HG02981 (cell line): ENCODE results near the gene ANTXRL.
"Not testable (repeated sequence)": the region's sequence is repeated elsewhere in the genome, so short reads cannot be mapped to it uniquely, and the experiment has no call there.

Experiments used
- ATAC-seq: cut with Tn5 transposase; IDR thresholded peaks from one replicate; pipeline ENCODE4 v1.9.1; 2021; ENCODE audit warnings: mild to moderate bottlenecking, moderate library complexity; ENCODE audit not compliant: unreplicated experiment

The ANTXRL gene

GRCh38 chr10:46254007-46254383 is 32.8 kb upstream of the ANTXRL start:
- no peak for ATAC-seq

DNA sequence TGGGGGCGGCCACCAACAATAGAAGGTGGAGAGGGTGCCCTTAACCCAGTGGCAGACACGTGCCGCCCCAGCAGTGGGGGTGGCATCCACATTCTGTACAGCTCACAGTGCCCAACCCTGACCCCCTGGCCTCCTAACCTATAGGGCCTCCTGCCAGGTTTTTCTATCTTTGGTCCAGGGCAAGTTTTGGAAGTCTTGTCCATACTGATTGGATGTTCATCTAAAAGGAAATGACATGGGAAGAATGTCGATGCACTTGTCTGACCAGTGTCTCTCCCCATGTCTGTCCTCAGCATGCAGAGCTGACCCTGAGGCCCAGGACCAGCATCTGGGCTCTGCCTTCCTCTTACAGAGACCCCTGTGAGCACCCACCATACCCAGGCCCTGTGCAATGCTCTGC is 32.3 kb upstream of the ANTXRL start:
- no peak for ATAC-seq

- ATAC-seq: not testable (repeated sequence)
Measured at GRCh38 chr10:46255210-46255609, 31.6 kb upstream of the ANTXRL start.

DNA sequence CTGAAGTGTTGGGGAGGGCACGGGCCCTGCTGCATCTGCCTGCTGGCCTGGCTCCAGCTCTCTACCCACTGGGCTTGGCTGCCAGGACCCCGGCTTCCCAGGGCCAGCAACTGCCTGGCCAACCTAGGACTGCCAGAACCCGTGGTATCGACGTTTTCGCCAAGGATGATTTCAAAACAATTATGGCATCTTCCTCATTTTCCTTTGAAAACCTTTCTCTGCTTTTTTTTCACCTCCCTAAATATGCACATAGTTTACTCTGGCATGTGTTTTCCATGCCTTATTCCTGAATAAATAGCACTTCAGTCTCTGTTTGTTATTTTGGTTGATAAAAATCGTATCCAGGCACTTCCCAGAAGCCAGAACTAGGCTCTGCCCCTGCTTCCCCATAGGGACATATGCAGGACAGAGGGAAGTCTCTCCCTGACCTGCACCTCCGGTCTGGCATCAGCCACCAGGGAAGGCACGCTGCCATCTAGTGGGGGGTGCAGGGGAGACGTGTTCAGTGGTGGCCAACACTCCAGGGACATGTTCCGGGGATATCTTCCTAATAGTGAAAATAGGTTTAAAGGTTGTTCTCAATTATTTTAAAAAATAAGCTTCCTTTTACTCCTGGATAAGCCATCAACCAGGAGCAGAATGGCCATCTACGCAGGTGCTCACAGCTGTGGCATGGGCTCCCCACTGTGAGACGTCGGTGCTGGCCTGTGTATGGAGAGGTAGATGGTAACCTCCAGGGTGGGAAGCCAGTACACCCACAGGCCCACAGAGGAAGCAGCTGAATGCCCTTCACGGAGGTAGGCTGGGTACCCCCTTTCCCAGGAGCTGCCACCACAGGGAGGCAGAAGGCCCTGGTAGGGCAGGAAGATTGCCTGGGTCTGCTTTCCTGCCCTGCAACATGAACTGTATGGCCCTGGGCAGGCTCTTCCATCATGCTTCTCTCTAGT is 30.7 kb upstream of the ANTXRL start:
- no peak for ATAC-seq

- no peak for ATAC-seq
Measured at GRCh38 chr10:46257099-46257498, 29.7 kb upstream of the ANTXRL start.

GRCh38 chr10:46262906-46263560 is 23.8 kb upstream of the ANTXRL start:
- not testable (repeated sequence) for ATAC-seq

- ATAC-seq: no peak
Measured at GRCh38 chr10:46263831-46264268, 22.9 kb upstream of the ANTXRL start.

DNA sequence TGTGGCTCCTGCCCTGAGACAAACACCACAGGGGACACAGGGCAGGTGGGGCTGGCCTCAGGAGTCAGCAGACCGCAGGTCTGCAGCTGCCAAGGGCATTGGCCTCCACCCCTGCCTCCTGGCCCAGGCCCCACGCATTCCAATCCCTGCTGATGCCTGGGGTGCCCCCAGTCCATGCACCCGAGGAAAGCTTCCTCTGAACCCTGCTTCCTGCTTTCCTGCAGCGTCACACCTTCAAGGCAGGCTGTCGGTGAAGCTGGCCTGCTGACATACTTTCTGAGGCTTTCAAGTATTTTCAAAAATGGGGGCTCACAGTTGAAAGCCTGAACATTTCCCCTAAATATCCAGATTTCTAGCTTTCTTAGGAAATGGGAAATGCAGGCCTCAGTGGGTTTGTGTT is 22.5 kb upstream of the ANTXRL start:
- no peak for ATAC-seq

DNA sequence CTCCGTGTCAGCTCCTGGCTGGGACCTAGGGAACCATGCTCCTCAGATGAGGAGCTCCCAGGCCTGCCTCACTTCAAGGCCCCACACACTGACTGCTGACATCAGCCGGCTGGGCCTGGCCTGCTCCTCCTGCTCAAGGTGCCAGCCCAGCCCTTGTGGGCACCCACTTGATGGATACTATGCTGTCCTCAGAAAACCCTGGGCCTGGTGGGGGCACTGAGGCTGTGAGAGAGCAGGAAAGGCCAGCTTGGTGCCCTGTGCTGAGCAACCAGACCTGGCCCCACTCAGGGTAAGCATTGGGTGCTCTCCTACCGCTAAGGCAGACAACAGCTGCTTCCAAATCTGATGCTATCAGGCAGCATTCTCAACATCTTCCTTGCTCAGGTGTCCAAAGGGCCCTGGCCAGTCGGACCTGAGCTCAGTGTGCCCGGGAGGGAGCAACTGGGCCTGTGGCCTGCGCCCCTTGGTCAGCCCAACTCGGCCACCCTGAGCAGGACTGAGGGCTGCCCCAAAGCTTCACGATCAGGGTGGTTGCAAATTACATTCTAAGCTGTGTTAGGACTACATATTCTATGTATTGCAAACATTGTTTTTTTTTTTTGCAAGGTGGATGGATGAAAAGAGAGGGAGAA is 21.9 kb upstream of the ANTXRL start:
- no peak for ATAC-seq

- ATAC-seq: not testable (repeated sequence)
Measured at GRCh38 chr10:46265566-46266305, 21.1 kb upstream of the ANTXRL start.

DNA sequence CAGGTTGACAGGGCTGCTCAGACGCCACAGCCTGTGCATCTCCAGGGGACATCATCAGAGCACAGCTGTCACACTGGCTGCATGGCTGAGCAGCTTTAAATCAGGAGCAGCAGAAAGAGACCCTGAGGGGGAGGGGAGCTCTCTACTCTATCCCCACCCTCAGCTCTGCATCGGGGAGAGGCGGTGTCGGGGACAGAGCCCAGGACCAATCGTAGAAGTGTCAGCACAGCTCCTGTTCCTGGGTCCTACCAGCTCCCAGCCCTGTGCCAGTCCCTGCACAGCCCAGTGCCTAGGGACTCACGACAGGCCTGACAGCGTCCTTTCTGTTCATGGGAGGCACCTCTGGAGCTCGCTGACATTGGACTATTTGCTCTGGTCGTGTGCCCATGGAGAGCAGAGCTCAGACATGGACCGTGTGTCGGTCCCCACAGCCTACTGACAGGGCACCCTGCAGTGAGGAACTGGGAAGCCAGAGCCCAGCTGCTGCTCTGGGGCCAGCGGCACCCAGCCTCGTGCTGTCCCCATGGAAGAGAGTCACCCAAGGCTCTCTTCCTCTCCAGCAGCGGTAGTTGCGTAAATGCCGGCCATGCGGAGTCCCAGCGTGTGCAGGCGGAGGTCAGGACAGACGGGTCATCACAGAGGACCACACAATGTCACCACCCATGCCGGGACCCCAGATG is 20.4 kb upstream of the ANTXRL start:
- no peak for ATAC-seq

DNA sequence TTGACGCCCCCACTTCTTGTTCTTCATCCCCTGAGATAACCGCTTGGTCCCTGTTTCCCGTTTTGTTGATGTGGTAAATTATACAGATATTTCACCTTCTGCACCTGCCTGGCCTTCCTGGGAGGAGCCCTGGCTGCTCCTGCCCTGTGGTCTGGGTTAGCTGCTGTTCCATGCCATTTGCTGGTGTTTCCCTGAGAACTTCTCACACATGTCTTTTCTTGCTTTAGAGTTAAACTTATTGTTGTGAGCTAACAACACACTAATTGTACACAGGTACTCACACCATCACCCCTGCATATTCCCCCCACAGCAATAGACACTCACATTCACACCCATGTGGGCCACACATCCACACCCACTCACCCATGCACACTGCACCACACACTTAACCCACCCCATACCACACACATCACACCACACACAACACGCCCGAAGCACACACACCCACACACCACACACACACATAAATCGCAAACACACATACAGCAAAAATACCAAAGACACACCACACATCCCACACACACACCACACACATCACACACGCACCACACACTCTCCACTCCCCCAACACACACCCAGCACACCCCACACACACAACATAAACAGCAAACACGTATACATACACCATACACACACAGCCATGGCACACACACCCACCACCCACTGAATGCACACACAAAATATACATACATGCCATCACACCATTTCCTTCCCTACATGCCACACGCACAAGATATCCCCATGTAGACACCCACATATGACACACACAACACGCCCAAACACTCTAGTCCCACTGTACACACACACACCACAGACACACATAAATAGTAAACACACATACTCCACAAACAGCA is 19.4 kb upstream of the ANTXRL start:
- no peak for ATAC-seq

- ATAC-seq: no peak
Measured at GRCh38 chr10:46268076-46268881, 18.5 kb upstream of the ANTXRL start.

DNA sequence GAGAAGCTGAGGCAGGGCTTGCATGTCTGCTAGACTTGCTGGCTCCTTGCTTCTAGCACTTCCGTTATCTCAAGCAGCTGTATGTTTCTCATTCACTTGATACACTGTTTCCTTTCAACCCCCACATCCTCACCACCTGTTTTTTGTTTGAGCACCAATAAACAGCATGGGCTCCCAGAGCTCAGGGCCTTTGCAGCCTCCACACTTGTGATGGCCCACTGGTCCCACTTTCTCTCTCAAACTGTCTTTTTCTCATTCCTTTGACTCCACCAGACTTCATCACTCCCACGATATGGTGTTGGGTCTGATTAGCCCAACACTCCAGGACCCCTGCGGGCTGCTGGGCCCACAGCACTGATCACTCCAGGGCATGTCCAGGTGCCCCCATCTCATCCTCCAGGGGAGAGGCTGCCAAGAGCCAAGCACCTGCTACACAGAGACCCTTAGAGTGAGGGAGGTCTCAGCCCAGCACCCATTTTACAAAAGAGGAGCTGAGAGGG is 17.2 kb upstream of the ANTXRL start:
- ATAC-seq: not testable (repeated sequence)

- ATAC-seq: no peak
Measured at GRCh38 chr10:46270086-46270811, 16.5 kb upstream of the ANTXRL start.

GRCh38 chr10:46270963-46271530 is 15.8 kb upstream of the ANTXRL start:
- not testable (repeated sequence) for ATAC-seq

DNA sequence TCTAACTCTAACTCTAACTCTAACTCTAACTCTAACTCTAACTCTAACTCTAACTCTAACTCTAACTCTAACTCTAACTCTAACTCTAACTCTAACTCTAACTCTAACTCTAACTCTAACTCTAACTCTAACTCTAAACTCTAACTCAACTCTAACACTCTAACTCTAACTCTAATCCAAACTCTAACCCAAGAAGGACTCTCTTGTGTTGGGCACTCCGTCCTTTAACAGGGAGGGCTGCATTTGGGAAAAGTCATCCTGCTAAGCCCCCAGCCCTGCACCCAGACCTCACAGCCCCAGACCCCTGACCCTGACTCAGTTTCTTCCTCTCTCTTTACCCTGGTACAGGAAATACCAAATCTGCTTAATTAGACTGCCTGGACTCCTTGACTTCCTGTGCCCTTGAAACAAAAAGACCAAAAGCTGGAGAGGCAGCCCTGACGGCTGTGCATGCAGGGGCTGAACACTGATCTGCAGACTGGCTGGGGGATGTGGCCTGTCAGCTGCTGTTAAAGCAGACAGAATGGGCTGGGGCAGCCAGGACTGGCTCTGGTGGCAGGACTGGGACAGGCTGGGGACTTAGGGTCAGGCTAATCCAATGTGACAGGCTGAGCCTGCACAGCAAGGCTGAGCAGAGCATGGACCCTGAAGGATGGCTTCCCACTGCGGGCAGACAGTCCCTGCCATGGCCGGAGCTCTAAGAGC is 14.8 kb upstream of the ANTXRL start:
- not testable (repeated sequence) for ATAC-seq
